ENCODE data around the gene TEX52.
"Not testable (repeated sequence)": the region's sequence is repeated elsewhere in the genome, so short reads cannot be mapped to it uniquely, and the experiment has no call there.

The TEX52 gene

GRCh38 chr12:2864198-2864597, 7.4 kb upstream of the TEX52 start:
- no peak for DNase-seq (ENCODE audit: low read depth)
- no peak overlapping the region for H3K4me3 ChIP-seq (replicated peaks; ENCODE audit: low read depth, low read length)
- no peak for TF ChIP-seq CTCF (IDR thresholded peaks at IDR 0.05; ENCODE audit: low read length, missing control alignments)

GRCh38 chr12:2863402-2863801, 6.6 kb upstream of the TEX52 start:
- DNase-seq (ENCODE audit: low read depth); H3K4me3 ChIP-seq (replicated peaks; ENCODE audit: low read depth, low read length): not testable (repeated sequence)

GRCh38 chr12:2862876-2863275, 6.0 kb upstream of the TEX52 start:
- no peak overlapping the region for H3K4me3 ChIP-seq (replicated peaks; ENCODE audit: low read depth, low read length)
- no peak for TF ChIP-seq CTCF (IDR thresholded peaks at IDR 0.05; ENCODE audit: low read length, missing control alignments)
- no peak for DNase-seq (ENCODE audit: low read depth)

GRCh38 chr12:2860170-2860569, 3.3 kb upstream of the TEX52 start:
- H3K4me3 ChIP-seq (replicated peaks; ENCODE audit: low read depth, low read length), result no peak overlapping the region
- DNase-seq (ENCODE audit: low read depth), result no peak
- no peak for TF ChIP-seq CTCF (IDR thresholded peaks at IDR 0.05; ENCODE audit: low read length, missing control alignments)

- no peak for TF ChIP-seq CTCF (IDR thresholded peaks at IDR 0.05; ENCODE audit: low read length, missing control alignments)
- H3K4me3 ChIP-seq (replicated peaks; ENCODE audit: low read depth, low read length), result no peak overlapping the region
- no peak for DNase-seq (ENCODE audit: low read depth)
These were observed 2.1 kb upstream of the TEX52 start for GRCh38 chr12:2858944-2859421.

GRCh38 chr12:2858334-2858733, 1.5 kb upstream of the TEX52 start:
- no peak for DNase-seq (ENCODE audit: low read depth)
- no peak for TF ChIP-seq CTCF (IDR thresholded peaks at IDR 0.05; ENCODE audit: low read length, missing control alignments)
- no peak overlapping the region for H3K4me3 ChIP-seq (replicated peaks; ENCODE audit: low read depth, low read length)

GRCh38 chr12:2857576-2857975, 737 bp upstream of the TEX52 start:
- no peak for DNase-seq (ENCODE audit: low read depth)
- H3K4me3 ChIP-seq (replicated peaks; ENCODE audit: low read depth, low read length), result no peak overlapping the region
- TF ChIP-seq CTCF (IDR thresholded peaks at IDR 0.05; ENCODE audit: low read length, missing control alignments), result no peak
